ENCODE results near the gene CIB4.

Gene CIB4

DNA sequence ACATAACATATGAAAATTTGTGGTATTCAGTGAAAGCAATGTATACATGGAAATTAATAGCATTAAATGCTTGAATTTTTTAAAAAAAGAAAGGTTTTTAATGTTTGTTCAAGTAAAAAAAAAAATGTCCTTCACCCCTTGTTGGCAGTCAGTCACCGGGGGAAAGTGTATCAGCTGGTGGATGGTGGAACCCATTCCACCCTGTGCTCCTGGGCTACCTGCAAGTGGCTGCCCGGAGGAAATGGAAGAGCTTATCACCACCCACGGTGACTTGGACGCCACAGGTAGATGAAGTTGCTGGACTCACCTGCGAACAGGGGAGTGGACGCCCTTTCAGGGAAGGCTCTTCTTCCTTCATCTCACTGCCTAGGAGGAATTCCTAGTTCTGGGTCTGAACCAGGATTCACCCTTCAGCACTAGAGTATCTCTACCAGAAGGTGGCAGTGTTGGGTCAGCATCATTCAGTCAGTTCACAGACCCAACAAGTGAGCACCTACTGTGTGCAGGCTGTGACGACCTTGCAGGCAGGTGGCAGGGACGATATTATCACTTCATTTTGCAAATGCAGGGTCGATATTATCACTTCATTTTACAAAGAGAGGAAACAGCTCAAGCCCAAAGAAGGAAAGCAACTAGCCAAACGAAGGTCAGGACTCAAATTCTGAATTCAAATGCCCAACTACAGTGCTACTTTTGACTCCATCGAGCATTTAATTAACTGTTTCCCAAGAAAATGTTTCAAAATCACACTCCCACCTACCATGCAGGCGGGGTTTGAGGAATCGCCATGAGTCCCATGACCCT is 35.8 kb downstream of the CIB4 start:
- DNase-seq, result peak; percentile 4

DNA sequence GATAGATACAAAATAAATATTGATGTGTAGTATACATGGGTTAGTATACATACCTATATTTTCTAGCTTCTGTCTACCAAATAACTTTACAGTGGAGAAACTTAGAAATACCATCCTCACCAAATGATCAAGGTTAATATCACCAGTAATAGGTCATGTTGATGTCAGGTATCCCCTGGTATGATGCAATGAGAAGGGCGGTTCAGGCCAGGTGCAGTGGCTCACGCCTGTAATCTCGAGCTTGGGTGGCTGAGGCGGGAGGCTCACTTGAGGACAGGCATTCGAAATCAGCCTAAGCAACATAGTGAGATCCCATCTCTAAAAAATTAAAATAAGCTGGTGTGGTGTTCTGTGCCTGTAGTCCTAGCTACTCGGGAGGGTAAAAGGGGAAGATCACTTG is 38.6 kb downstream of the CIB4 start:
- no peak for DNase-seq

DNA sequence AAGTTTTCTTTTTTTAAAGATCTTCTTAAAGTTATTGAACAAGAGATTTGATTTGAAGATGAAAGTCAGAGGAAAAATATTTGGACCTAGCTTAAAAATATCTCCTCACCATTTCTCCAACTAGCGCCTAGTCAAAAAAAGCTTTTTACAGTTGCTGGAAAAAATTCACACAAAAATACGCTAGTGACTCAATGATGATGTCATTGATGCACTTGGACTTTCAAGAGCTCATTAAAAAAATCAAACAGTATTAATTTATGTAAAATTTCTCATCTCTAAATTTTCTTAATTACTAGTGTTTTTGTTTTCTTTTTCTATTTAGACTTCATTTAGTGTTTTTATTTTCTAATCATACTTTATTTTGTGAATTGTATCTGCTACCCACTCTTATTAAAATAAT is 41.8 kb downstream of the CIB4 start:
- DNase-seq, result no peak

DNA sequence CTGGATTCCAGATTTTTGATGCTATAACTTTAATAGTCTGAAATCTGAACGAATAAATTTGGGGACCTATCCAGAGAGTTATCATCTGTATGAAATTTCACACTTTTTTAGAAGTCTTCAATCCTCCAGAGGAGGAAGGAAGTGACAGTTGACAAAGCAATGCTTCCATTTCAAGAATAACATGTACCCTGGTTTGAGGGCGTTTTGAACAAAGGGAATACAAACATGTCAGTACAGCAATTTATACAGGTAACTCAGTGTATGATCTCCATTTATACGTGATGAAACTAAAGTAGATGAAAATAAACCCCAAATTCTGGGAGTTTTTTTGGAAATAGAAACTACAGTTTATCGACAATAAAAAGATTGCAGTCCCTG is 42.2 kb downstream of the CIB4 start:
- no peak for DNase-seq

DNA sequence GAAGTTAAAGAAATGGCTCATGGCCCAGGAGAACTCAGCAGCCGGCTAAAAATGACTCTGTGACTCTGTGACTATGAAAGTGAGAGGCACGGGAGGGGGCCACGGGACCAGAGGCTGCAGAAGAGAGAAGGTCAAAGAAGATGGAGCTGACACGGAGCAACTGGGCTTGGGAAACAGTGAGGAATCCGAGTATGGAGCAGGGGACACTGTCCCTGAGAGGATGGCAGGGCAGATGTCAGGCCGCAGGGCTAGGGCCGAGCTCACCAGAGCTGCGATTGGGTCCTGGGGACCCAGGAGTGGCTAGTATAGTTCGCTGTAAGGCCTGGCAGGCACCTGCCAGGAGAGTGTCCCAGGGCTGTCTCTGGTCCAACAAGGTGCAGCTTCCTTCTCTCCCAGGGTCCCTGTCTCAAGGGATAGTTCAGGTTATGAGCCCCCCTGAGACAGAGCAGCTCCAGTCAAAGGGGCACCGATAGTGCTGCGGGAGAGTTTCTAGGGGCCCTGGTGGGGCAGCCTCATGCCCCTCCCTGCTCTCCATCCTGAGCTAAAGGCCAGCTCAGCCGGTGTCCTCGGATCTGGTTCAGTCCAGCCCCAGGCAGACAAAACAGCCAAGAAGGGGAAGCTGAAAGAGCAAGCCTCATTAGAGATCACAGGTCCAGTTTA is 42.7 kb downstream of the CIB4 start:
- no peak for DNase-seq

DNA sequence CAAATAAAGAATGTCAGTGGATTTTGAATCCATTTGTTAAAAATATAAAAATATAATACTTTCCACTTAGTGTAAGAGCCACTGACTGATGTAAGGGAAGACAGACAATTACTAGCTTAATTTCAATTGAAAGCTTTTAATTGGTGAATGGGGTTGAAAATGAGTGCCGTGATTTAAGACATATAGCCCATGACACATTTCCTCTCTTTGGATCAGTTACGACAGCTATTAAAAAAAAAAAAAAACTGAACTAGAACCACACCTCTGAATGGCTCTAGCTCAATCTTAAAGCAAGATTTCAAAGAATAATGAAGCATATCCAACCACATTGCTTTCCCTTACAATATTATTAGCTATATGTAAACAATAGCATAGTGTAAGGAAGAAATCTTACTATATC is 44.0 kb downstream of the CIB4 start:
- no peak for DNase-seq

DNA sequence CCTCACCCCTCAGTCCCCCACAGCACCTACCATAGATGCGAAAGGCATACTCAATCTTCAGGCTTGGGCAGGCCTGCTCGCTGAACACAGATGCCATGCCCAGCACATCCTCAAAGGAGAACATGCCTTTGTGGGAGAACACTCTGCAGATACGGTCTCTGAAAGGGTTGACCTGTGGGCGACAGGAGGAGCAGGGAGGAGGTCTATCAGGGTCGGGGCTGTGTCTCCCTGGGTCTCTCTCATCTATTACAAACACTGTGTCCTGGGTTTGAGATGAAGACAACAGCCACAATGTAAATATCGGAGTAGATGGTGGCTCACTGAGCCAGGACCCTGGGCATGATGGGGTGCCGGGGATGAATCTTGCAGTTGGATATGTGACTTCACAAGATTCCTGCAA is 46.0 kb downstream of the CIB4 start:
- DNase-seq, result no peak

DNA sequence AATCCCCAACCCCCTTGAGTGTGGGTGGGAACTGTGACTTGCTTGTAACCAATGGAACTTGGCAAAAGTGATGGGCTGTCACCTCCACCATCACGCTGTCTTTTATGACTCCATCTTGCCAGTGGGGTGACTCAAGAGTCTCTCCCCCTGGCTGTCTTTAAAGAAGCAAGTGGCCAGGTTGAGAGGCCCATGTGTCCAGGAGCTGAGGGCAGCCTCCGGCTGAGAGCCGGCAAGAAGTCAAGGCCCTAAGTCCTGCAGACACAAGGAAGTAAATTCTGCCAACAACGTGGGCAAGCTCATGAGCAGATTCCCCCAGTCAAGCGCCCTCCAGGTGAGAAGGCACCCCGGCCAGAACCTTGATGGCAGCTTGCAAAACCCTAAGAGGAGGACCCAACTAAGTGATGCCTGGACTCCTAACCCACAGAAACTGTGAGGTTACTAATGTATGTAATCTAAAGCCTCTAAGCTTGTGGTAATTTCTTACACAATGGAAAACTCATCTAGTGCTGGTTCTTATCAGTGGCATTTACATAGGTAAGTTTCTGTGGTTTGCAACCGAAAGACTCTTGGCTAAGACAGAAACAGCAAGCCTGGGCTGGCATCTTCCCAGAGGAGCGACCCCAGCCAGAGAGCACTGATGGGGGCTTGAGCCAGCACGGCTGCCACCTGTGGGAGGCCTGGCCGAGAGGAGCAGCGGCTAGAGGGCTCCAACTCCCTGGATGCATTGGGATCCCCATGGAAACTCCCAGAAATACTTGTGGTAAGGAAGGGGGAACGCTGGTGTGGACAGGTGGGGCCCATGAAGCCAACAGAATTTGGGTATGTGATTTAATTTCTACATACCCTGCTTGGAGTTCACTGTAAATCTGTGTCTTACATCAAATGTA is 49.3 kb downstream of the CIB4 start:
- DNase-seq, result no peak

DNA sequence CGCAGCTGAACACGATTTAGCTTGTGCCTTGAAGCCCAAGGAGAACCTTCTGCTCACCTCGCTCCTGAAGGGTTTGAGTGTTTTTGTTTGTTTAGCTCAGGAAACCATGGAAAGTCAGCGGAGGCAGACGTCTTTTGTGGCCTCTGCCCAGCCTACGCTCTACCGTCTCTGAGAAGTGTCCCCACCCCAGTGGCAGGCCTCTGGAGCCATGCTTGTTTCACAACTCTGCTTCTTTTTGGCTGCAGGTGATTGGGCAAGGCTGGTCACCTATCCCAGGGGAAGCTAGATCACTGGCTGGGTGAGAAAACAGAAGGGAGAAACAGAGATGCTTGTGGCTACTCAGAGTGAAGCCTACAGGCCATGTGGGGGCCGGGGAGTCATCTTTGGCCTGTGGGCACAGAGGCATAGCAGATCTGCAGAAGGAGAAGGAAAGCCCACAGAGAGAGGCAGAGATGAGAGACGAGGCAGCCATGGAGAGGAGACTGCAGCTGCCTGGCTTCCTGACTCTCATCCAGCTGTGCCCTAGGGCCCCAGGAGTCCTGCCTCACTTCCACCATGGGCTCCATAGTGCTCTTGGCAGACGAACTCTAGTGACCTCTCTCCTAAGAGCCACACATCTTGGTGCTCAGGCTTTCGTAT is 50.1 kb downstream of the CIB4 start:
- DNase-seq, result no peak

DNA sequence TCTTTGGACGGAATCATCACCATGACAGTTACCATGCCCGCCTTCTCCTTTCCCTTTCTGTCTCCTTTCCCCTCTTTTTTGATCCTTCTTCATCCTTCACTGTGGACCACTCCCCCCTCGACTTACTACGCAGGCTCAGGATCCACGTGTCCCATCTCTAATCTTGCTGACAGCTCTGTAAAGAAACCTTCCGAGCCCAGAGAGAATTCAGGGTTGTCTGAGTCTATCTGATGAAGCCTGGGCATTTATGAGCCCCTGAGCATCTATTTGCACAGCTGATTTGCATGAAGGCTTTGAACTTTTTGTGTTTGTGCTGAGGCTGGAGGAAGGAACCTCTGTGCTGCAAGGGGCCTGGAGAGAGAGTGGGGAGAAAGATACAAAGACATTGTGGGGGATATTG is 50.7 kb downstream of the CIB4 start:
- DNase-seq, result no peak

DNA sequence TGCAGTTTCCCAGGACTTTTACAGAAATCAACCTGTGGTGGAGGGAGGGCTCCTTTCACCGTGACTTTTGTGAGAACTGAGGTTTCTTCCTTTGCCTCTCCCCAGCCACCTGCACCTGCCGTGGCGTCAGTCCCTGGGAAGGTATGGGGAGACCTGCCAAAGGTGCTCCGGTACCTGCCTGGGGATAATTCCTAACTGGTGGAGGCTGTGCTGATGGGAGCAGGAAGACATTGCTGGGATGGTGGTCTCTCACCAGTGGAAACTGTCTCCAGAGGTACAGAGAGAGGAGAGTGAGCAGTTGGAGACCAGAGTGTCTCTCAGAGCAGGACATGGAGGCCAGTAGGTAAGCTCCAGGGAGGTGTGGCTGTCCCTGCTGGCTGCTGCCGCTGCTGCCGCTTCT is 52.6 kb downstream of the CIB4 start:
- no peak for DNase-seq

DNA sequence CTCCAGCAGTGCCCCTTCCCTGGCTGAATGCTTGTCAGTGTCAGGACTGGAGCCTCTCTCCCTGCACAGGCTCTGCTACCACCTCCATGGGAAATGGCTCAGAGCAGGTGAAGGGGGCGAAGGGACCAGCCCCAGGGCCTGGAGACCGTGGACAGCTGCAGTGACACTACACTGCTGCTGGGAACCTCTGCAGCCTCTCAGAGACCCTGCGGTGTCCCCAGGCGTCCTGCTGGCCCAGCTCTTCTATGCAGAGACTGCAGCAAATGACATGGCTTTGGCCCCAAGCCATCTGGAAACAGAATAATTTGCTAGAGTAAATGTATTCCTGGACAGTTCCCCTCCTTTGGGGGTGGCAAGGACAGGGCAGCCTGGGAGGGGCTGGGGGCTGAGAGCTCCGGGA is 53.2 kb downstream of the CIB4 start:
- no peak for DNase-seq

DNA sequence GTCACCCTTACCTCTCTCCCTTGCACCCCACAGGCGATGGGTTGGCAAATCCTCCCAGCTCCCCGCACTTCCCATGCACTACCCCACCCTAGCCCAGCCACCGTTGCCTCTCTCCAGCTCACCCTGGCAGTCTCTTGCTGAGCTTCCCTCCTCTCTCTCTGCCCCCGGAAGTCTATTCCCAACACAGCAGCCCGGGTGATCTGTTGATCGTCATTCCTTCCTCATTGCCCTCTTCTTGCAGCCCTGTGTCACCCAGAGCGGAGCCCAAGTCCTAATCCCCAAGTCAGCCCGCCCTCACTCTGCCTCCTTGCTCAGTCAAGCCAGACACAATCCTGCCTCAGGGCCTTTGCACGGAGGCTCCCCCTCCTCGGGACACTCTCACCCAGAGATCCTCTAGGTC is 55.2 kb downstream of the CIB4 start:
- DNase-seq, result no peak

DNA sequence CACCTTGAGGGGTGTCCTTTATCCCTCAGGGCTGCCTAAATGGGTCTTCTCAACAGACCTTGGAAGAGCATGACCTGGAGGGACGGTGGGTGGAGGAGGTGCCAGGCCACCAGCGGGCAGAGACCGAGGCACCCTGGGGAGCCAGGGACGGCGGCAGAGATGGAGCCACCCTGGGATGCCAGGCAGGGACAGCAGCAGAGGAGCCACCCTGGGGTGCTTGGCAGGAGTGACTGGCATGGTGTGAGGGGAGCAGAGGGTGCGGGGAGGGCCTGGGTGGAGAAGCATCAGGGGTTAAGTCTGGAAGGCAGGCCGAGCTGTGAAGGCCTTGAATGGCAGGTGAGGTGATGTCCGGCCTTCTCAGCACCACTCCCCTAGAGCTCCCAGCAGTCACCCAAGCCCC is 56.1 kb downstream of the CIB4 start:
- DNase-seq, result no peak

DNA sequence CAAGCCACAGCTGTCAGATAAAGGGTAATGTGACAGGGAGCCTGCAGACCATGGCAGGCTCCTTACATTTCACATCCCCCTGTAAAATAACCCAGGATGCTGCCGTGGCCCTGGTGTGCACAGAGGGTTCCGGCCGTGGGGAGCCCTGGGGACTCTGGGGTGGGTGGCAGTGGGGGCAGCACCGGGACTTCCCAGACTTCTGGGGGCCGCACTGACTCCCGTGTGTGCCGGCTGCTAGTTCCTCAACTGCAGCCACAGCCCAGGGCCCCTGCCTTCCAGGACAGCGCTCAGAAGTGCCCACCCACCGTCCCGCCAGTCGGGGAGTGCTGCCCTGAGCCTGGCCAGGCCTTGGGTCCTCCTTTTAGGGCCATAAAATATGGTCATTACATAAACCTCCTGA is 56.5 kb downstream of the CIB4 start:
- DNase-seq, result no peak

DNA sequence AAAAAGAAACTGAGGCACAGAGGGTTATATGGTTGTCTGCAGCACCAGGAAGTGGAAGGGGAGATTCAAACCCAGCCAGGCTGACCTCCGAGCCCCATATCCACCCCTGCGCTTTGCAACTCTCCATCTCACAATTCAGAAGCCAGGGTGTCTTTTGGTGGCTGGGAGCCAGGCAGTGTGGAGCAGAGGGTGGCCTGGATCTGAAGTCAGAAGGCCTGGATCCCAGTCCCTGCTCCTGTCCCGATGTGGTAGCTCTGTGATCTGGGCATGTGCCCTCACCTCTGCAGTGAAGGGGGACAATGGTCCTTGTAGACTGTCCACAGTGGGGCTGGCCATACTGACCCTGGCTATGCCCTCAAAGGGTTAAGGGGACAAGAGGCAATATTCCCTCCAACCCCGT is 57.0 kb downstream of the CIB4 start:
- no peak for DNase-seq

DNA sequence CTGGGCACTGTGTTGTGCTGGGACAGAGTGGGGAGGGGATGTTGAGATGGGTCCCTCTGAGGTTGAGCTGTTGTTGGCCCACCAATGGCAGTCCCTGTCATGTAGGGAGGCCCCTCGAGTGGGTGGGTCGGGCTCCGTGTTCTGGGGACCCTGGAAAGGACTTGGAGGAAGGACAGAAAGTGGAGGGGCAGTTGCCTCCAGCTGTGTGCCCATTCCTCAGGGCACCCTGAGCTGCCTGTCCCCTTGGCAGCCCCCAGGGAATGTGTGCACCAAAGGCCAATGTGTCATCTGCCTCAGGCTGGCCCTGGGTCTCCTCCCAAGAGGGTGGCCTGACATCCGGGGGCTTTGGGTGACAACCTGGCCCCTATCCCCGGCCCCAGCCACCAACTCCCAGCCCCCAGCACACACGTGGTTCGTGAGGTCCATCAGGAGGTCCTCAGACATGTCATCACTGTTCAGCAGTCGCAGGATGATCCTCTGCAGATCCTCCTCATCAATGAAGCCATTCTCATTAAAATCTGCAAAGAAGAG is 57.7 kb downstream of the CIB4 start:
- DNase-seq, result no peak

DNA sequence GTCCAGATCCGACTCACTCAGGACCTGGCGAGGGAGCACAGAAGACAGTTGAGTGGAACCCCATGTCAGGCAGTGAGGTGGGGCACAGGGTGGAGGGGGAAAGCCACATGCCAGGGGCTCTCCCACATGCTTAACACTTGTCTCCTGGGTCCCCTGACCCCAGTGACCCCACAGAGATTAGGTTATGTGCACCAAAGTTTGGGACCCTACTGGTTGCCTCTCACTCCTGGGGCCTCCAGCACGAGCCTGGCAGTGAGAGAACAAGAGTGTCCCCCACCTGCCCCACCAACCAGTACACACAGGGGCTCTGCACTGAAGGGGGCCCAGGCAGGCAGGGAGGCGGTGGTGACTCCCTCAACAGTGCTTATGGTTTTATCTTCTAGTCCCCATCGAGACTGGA is 58.3 kb downstream of the CIB4 start:
- no peak for DNase-seq

DNA sequence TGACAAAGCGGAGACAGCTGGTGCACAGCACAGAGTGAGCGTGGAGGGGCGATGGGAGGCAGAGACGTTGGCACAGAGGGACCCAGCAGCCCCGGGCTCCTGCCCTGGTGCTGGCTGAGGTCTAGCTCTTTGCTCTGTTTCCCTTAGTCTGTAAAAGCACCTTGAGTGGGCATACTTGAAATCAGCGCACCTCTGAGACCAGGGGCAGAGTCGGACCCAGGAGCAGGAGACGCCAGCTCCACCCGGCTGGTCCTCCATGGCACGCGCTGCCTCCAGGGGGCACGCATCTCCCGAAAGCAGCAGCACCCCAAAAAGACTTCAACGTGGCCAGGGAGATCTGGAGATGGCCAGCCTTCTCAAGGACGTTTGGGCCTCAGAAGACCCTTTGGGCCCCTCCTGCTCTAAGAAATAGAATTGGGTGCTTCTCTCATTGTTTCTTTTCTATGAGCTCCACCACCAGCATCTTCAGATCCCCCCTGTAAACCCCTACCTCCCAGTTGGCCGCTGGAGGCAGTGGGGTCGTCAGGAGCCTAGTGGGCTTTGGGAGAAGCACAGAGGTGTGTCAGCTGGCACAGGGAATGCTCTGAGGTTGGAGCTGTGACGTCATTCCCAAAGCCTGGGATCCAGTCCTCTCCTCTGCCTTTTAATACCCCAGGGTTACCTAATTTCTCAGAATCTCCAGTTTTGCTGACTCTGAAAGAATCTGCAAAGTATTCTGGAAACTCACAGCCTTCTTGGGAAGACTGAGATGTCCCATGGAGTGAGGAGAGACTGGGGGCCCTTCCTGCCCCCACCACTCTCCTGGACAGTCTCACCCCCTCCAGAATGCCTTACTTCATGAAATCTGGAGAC is 58.9 kb downstream of the CIB4 start:
- DNase-seq, result no peak

DNA sequence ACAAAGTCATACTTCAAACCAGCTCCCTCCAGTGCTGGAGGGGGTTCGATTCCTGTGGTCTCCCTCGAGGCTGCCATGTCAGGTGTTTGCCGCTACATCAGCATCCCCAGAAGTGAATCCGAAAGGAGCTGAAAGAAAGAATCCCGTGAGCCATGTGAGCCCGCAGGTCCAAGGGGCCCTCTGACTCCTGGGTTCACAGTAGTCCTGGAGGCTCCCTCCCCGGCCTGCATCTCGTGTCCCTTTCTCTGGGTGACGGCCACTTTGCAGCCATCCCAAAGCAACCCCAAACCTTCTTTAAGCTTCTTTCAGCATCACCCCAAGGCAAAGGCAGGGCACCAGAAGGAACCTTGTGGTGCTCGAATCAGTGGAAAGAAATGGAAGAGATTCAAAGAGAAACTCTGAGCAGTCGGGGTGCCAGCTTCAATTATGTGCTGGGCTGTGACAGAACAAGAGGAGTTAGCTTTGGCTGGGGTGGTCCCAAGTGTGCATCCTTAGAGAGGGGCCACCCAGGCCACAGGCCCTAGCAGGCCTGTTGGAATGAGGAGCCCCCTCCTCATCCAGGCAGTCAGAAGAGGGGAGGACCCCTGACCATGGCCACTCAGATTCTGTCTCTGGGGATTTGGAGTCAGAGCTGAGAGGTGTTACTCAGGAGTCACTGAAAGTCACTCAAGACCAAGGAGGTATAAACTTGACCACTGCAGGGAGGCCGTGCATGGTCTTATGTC is 59.7 kb downstream of the CIB4 start:
- no peak for DNase-seq

DNA sequence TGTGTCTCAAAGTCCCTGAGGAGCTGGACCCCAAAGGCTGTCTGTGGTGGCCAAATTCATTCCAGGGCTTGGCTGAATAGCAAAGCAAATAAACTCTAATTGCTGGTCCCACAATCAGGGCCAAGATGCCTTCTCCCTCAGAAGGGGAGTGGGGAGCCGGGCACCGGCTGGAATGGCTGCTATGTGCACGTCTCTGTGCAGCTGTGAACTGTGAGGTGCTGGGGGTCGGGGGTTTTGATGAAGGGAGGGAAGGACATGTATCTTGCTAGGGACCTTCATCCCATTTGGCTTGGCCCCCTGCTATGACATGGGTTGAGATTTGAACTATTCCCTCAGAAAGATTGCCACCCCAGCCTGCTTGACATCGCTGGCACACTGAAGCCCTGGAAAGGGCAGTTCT is 60.4 kb downstream of the CIB4 start:
- DNase-seq, result no peak

All from activated CD4-positive, alpha-beta T cell treated with anti-CD3 and anti-CD28 coated beads, Interleukin-2, amount 50 U/mL, for 1 hour (primary cell).